GM19035 (cell line): ENCODE measurements around the gene INO80C.
"Not testable (repeated sequence)": the region's sequence is repeated elsewhere in the genome, so short reads cannot be mapped to it uniquely, and the experiment has no call there.

Experiments used
- ATAC-seq: cut with Tn5 transposase; IDR thresholded peaks from one replicate; pipeline ENCODE4 v1.9.1; 2021; ENCODE audit not compliant: unreplicated experiment

Gene INO80C

GRCh38 chr18:35463827-35464226 lies 33.9 kb downstream of the INO80C start:
- no peak for ATAC-seq

- no peak for ATAC-seq
These were observed 34.7 kb downstream of the INO80C start for GRCh38 chr18:35463050-35463449.

DNA sequence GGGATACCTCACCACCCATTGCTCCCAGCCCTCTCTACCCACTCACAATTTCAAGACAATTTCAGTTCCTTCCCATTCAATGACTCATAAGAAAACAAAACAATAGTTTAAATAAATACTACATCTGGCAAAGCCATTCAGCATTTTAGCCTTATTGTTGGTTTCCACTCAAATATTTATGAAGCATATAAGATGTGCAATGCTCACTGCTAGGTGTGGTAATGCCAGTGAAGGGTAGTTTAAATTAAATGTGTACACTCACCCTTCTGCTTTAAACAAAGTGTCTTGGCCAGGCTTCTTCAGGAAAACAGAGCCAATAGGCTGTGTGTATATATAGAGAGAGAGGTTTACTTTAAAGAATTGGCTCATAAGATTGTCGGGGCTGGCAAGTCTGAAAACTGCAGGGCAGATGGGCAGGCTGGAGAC lies 37.0 kb downstream of the INO80C start:
- ATAC-seq: no peak

DNA sequence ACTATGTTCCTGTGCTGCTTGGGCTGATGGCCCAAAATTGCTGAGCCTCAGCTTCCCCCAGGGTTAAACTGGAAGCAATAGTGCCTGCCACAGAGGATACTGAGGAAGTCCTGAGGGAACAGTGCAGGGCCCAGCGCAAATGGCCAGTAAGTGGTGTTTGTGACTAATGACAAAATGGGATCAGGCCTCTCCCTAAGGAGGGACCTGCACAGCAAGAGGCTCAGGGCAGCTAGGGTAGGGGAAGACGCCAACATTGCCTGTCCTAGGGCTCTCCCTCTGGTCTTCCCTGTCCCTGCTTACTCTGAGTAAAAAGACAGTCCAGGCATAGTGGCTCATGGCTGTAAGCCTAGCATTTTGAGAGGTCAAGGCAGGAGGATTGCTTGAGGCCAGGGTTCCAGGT lies 37.8 kb downstream of the INO80C start:
- no peak for ATAC-seq

DNA sequence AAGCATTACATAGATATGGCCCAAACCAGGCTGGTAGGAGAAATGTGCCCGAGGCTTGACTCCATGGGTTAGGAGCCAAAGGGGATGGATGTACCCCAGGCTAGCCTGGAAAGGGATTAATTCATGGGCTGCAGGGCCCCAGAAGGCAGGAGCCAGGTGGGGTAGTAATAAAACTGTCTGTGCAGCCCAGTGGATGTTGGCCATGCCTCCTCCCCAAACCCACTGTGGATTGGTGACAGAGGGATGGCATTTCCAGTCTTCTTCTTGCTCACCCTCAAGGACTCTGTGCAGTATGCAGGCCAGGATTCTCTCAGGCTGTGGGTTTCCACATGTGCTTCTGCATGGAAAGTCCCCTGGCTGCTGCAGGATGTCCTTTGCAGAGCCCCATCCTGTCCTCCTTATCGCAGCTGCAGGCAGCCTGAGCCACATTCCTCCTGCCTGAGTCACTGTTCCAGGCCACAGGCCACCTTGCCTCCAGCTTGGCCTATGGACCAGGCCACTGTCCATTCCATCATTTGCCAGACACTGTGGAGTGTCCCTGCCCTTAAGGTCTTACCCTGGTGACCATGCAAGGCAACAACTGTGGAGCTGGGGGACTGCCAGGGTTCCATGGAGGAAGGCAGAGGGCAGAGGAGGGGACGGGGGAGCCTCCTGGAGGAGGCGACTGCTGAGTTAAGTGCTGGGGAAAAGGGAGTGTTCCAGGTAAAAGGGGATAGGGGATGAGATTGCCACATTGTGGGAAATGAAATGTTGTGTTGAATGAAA lies 38.9 kb downstream of the INO80C start:
- ATAC-seq: no peak

- ATAC-seq: no peak
These were observed 39.5 kb downstream of the INO80C start for GRCh38 chr18:35458271-35458670.

- ATAC-seq: no peak
These were observed 40.5 kb downstream of the INO80C start for GRCh38 chr18:35457140-35457704.

DNA sequence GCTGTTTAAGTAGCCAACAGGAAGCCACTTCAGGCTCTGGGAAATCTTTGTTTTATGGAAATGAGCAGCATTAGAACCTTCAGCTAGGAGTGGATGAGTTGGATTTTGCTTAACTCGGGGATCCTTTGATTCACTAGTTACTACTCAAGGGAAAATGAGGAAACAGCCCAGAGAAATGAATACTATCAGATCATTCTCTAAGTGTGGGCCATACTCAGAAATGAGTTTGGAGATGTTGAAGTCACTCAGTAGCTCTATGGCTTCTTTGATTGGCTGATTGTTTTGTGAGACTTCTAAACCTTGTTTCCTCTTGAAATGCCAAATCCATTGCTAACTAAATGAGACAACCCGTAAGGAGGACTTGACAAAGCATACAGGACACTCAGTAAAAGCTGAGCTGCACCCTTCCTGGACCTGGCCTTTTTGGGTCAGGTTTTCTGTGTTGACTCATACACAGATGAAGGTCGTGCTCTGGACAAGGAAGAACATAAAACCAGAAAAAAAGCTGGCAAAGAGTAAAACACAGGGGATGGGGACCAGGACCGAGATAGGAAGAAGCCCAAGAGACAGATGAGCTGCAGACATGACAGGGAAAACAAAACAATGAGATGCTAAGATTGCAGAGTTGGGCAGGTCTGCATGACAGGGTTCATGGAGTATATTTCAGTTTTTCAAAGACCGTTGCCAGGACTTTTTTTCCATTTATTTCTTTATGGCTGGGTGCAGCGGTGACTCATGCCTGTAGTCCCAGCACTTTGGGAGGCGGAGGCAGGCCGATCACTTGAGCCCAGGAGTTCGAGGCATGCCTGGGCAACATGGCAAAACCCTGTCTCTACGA lies 41.6 kb downstream of the INO80C start:
- ATAC-seq: no peak

GRCh38 chr18:35454803-35455202 lies 43.0 kb downstream of the INO80C start:
- ATAC-seq: no peak

DNA sequence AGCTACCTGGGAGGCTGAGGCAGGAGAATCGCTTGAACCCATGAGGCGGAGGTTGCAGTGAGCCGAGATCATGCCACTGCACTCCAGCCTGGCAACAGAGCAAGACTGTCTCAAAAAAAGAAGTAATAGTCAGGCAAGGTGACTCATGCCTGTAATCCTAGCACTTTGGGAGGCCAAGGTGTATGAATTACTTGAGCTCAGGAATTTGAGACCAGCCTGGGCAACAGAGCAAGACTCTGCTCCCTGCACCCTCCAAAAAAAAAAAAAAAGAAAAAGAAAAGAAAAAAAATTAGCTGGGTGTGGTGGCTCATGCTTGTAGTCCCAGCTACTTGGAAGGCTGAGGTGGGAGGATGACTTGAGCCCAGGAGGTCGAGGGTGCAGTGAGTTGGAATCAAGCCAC lies 44.7 kb downstream of the INO80C start:
- not testable (repeated sequence) for ATAC-seq

GRCh38 chr18:35451916-35452315 lies 45.8 kb downstream of the INO80C start:
- no peak for ATAC-seq

GRCh38 chr18:35451032-35451431 lies 46.7 kb downstream of the INO80C start:
- no peak for ATAC-seq

- ATAC-seq: no peak
These were observed 53.1 kb downstream of the INO80C start for GRCh38 chr18:35444636-35445035.

DNA sequence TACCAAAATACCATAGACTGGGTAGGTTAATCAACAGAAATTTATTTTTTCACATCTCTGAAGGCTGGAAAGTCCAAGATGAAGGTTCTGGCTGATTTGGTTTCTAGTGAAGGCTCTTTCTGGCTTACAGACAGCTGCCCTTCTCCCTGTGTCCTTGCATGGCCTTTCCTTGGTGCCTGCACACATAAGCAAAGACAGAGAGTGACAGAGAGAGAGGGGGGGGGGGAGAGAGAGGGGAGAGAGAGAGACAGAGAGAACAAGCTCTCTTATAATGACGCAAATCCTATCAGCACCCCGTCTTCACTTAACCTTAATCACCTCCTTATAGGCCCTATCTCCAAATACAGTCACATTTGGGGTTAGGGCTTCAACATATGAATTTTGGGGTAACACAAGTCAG lies 53.9 kb downstream of the INO80C start:
- no peak for ATAC-seq

GRCh38 chr18:35443434-35443833 lies 54.3 kb downstream of the INO80C start:
- ATAC-seq: no peak

DNA sequence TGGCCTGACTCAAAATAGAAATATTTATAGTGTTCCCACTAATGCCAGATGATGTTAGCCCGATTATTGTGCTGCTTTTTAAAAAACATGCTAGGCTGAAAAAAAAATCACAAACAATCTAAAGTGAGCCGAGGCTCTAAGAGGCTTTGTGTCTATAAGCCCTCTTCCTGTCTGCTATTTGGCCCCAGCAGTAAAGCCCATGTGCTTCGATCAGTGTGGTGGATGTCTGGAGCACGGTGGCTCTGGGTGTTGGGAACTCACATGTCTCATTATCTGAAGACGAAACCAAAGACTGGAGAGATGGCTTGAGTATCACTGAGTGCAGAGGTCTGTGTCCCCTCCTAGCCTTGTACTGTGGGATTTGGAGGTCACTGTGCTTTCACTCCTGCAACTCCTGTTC lies 55.1 kb downstream of the INO80C start:
- no peak for ATAC-seq

GRCh38 chr18:35441857-35442595 lies 55.7 kb downstream of the INO80C start:
- ATAC-seq: no peak

- ATAC-seq: no peak
These were observed 59.1 kb downstream of the INO80C start for GRCh38 chr18:35438480-35439234.

DNA sequence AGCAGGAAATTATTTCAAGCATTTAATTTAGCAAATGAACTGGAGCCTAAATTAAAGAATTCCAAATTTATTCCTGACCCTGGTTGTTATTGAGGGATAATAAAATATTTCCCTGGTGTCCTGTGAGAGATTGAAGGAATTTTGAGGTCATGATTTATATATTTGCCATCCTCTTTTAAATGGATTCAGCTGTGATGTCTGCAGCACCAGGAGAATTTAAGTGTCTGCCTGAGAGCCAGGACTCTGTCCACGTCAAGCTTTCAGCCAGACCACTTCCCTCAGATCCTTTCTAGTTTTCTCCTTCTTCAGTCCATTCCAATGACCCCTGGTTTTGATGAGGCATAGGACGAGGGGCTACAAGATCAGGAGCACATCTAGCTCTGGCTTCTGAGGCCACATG lies 59.9 kb downstream of the INO80C start:
- ATAC-seq: no peak

DNA sequence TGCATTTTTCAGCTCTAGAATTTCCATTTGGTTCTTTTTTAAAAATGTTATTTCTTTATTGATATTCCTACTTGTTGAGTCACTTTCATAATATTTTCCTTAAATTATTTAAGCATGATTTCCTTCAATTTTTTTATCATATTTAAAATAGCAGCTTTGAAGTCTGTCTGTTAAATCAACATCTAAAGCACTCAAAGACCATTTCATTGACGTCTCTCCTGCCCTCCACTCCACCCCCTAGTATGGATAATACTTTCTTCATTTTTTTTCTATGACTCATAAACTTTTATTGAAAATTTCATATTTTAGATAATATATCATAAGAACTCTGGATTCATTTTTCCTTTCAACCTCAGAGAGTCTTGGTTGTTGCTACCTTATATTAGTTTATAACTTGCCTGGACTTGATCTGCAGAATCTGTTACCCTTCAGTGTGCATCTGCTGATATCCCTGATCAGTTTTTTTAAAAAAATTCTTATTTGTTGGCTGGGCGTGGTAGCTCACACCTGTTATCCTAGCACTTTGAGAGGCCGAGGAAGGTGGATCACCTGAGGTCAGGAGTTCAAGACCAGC lies 61.6 kb downstream of the INO80C start:
- ATAC-seq: no peak
